HepG2 (cell line): Measurements from ENCODE around the gene ADGRF4. TPM values are rescaled to one million over a fixed set of nuclear protein-coding genes. Genes with fewer than 3 reads are reported as not detected.

Experiments
- ATAC-seq: fragments of 200-7000 bp; cut with Tn5 transposase; 3 replicates; pipeline ENCODE4 v1.9.1; 2020; ENCODE audit warnings: mild to moderate bottlenecking, moderate library complexity
- BruUV-seq: library from RNA; stranded (reverse); fragments of 400-500 nt; replicated peaks from 2 replicates; lab custom pipeline; 2021; lab: Mats Ljungman, UMichigan
- CTCF ChIA-PET: fragments of 300-600 bp; formaldehyde crosslinking; extraction: SDS; loops from one replicate; lab custom pipeline; 2021; ENCODE audit warnings: low total read pairs, inconsistent platforms, low intra/inter-chr PET ratio; lab: Yijun Ruan, JAX
- POLR2A ChIA-PET: fragments of 350-600 bp; sonication (Branson Sonifier 250); formaldehyde crosslinking; loops from one replicate; lab custom pipeline; 2020; ENCODE audit warnings: antibody characterized with exemption, inconsistent platforms; lab: Yijun Ruan, JAX
- DNase-seq: peaks from one replicate; pipeline ENCODE4 v3.0.0-alpha.2; 2015; ENCODE audit warnings: low spot score
- FAIRE-seq: peaks from 3 replicates; lab custom pipeline; 2011; peaks lifted over from hg19 to GRCh38; lab: Jason Lieb, UNC
- H2AFZ ChIP-seq: one replicate; pipeline ENCODE4 v1.6.1; 2011; ENCODE audit warnings: low read length, inconsistent platforms
- H3K27ac ChIP-seq: fragments of 300-600 bp; 3 replicates; pipeline ENCODE4 v1.8.0; 2011; ENCODE audit warnings: mixed run types, mild to moderate bottlenecking, mixed read lengths, low read length, inconsistent platforms; ENCODE audit not compliant: insufficient read depth; ENCODE audit errors: extremely low read length
- H3K27me3 ChIP-seq, 2 experiments: fragments of 200-600 bp in 1 of 2; 2 replicates in 1 of 2; 3 replicates in 1 of 2; pipeline versions ENCODE4 v1.6.0 to v1.8.0; 2011; ENCODE audit warnings: low read length in 2 of 2, mild to moderate bottlenecking in 2 of 2, moderate library complexity in 2 of 2, inconsistent platforms in 1 of 2; ENCODE audit not compliant: insufficient read depth in 2 of 2, control insufficient read depth in 1 of 2
- H3K36me3 ChIP-seq, 2 experiments: fragments of 200-600 bp in 1 of 2; replicated peaks in 1 of 2; 2 replicates in 1 of 2; 3 replicates in 1 of 2; pipeline versions ENCODE4 v1.5.1 to v1.8.0; 2011; ENCODE audit warnings: low read length in 2 of 2, inconsistent platforms in 1 of 2; ENCODE audit not compliant: insufficient read depth in 2 of 2, control insufficient read depth in 1 of 2
- H3K4me1 ChIP-seq: 2 replicates; pipeline ENCODE4 v1.5.1; 2012; ENCODE audit warnings: low read length, inconsistent platforms; ENCODE audit not compliant: insufficient read depth
- H3K4me2 ChIP-seq: 2 replicates; pipeline ENCODE4 v1.6.0; 2011; ENCODE audit warnings: low read depth, low read length, inconsistent platforms
- H3K4me3 ChIP-seq, 3 experiments: fragments of 200-600 bp in 1 of 3; sonication (generic), shearing (Covaris generic) in 1 of 3; replicated peaks in 1 of 3; 2 replicates each; pipeline ENCODE4 v1.5.1; 2011 to 2016; ENCODE audit warnings: low read length in 3 of 3, inconsistent platforms in 2 of 3, low read depth in 2 of 3, mild to moderate bottlenecking in 2 of 3, control low read depth in 1 of 3, mixed read lengths in 1 of 3; ENCODE audit not compliant: insufficient read depth in 1 of 3
- H3K79me2 ChIP-seq: one replicate; pipeline ENCODE4 v1.6.1; 2011; ENCODE audit warnings: low read length, inconsistent platforms; ENCODE audit not compliant: insufficient read depth
- H3K9ac ChIP-seq: 2 replicates; pipeline ENCODE4 v1.6.0; 2011; ENCODE audit warnings: mild to moderate bottlenecking, low read depth, low read length, inconsistent platforms; ENCODE audit not compliant: insufficient read depth
- H3K9me3 ChIP-seq: 2 replicates; pipeline ENCODE4 v1.5.1; 2012; ENCODE audit warnings: mild to moderate bottlenecking, low read length
- H4K20me1 ChIP-seq: 2 replicates; pipeline ENCODE4 v1.6.0; 2011; ENCODE audit warnings: inconsistent platforms, mild to moderate bottlenecking, low read length, moderate library complexity; ENCODE audit not compliant: insufficient read depth
- ATF7 ChIP-seq, 2 experiments: fragments of 450-650 bp in 1 of 2; sonication (generic) in 1 of 2; formaldehyde crosslinking in 1 of 2; IDR thresholded peaks; 2 replicates each; pipeline versions ENCODE4 v1.4.0 to v1.6.1; 2016 to 2020; ENCODE audit warnings: antibody characterized with exemption in 1 of 2, mild to moderate bottlenecking in 1 of 2, missing genetic modification reagents in 1 of 2
- FOXA3 ChIP-seq: IDR thresholded peaks from 2 replicates; pipeline ENCODE4 v1.6.1; 2016; ENCODE audit warnings: missing genetic modification reagents, missing compliant biosample characterization
- HHEX ChIP-seq: IDR thresholded peaks from 2 replicates; pipeline ENCODE4 v1.6.1; 2016; ENCODE audit warnings: control low read depth
- HIVEP1 ChIP-seq: sonication (generic); formaldehyde crosslinking; IDR thresholded peaks from 2 replicates; pipeline ENCODE4 v1.4.0; 2020; ENCODE audit warnings: mild to moderate bottlenecking, missing genetic modification reagents
- ISL2 ChIP-seq: sonication (generic); formaldehyde crosslinking; IDR thresholded peaks from 2 replicates; pipeline ENCODE4 v1.5.0; 2020; ENCODE audit warnings: missing genetic modification reagents
- MTF2 ChIP-seq: sonication (generic); formaldehyde crosslinking; IDR thresholded peaks from 2 replicates; pipeline ENCODE4 v1.5.0; 2020; ENCODE audit warnings: missing genetic modification reagents, borderline replicate concordance
- SP140L ChIP-seq: sonication (generic); formaldehyde crosslinking; IDR thresholded peaks from 2 replicates; pipeline ENCODE4 v1.4.0; 2020; ENCODE audit warnings: missing genetic modification reagents, borderline replicate concordance
- SP2 ChIP-seq: sonication (generic); formaldehyde crosslinking; IDR thresholded peaks from 2 replicates; pipeline ENCODE4 v1.5.1; 2020; ENCODE audit warnings: mild to moderate bottlenecking, missing genetic modification reagents
- ZFYVE20 ChIP-seq: sonication (generic); formaldehyde crosslinking; IDR thresholded peaks from 2 replicates; pipeline ENCODE4 v1.8.0; 2023; ENCODE audit warnings: low read depth, mild to moderate bottlenecking, moderate library complexity, missing genetic modification reagents, borderline replicate concordance
- WGBS: methylation state at CpG from one replicate; pipeline ENCODE4 v1.1.6; 2017; ENCODE audit warnings: low lambda C conversion rate; 5-methylcytosine and 5-hydroxymethylcytosine counted together
- in situ Hi-C: cut with HindIII; loops from 2 replicates; pipeline ENCODE4 v1.10.0; 2017; ENCODE audit warnings: low pct_unique_long_range_greater_than_20kb; ENCODE audit not compliant: extremely low pct_ligation_motif_present
- intact Hi-C: fragments of 100-400 bp; cut with micrococcal nuclease; formaldehyde crosslinking; loops from one replicate; pipeline ENCODE4 v1.10.0; 2022; ENCODE audit not compliant: unreplicated experiment
- polyA plus RNA-seq, 8 experiments: library from polyadenylated mRNA; depleted of rRNA in 3 of 8; stranded (reverse) in 7 of 8; unstranded in 1 of 8; fragments of >200 nt; fragmentation: Illumina TruSeq in 4 of 8; extraction: Trizol in 4 of 8; gene quantifications; 2 replicates each; pipeline versions ENCODE4 v1.2.1 to v1.2.3, GENCODE V29; 2011 to 2016; ENCODE audit warnings: low read depth in 4 of 8, missing spikeins in 1 of 8, mixed read lengths in 1 of 8; ENCODE audit not compliant: insufficient read depth in 1 of 8
- total RNA-seq, 5 experiments: library from RNA; depleted of rRNA; stranded (reverse); fragments of >200 nt; fragmentation: Illumina TruSeq; extraction: Trizol; gene quantifications; 2 replicates each; pipeline ENCODE4 v1.2.3, GENCODE V29; 2016; ENCODE audit warnings: low read depth in 1 of 5

Gene ADGRF4
- total and polyA plus RNA-seq, 2 of the 13 experiments (the other 11 are each of a cell fraction or from before 2014, with no cell fraction given), result 0.01 TPM; not detected in 1

- CTCF ChIA-PET, result no interaction called here
Observed at GRCh38 chr6:47759364-47759763, 61.0 kb downstream of the ADGRF4 start.

GRCh38 chr6:47762502-47762901, 64.1 kb downstream of the ADGRF4 start:
- no peaks in the 10 kb centered on the region for H3K4me1 ChIP-seq
- no peak overlapping the region for H3K4me3 ChIP-seq
- FAIRE-seq (no peak), DNase-seq (no peak), ATAC-seq (no peak)
- H3K4me2 ChIP-seq, result no peak overlapping the region
- H3K27ac ChIP-seq, result no peak overlapping the region
- no TSS peak for BruUV-seq
- H4K20me1 ChIP-seq, result no peaks in the 10 kb centered on the region
- H3K27me3 ChIP-seq, result 0 out of 5 replicates have a peak, but pooled peaks cover 0 to 5% of the 10 kb centered on the region in 2 experiments
- no peak overlapping the region for H2AFZ ChIP-seq
- CTCF ChIA-PET, result no interaction called here
- no peaks in the 10 kb centered on the region for H3K9me3 ChIP-seq
- H3K36me3 ChIP-seq, result no peaks in the 10 kb centered on the region
- intact Hi-C loops, result no loop called here
- POLR2A ChIA-PET, result no interaction called here
- TF ChIP-seq SP2 (CRISPR knock-in tag) (no peak), MTF2 (CRISPR knock-in tag) (no peak), SP140L (CRISPR knock-in tag) (no peak), HIVEP1 (CRISPR knock-in tag) (no peak), ISL2 (CRISPR knock-in tag) (no peak), HHEX (CRISPR knock-in tag) (no peak), FOXA3 (CRISPR knock-in tag) (no peak)
- TF ChIP-seq, all 625 proteins: peak for 0
- no peak overlapping the region for H3K9ac ChIP-seq
- 31% methylated on average over 3 of the region's 3 CpGs for WGBS
- in situ Hi-C loops, result no loop called here
- H3K79me2 ChIP-seq, result no peaks in the 10 kb centered on the region

More at GRCh38 chr6:47759364-47759763, 61.0 kb downstream of the ADGRF4 start:
- Histone ChIP-seq H3K27ac (no peak overlapping the region), H3K4me1 (no peaks in the 10 kb centered on the region), H2AFZ (no peak overlapping the region), H3K9ac (no peak overlapping the region), H4K20me1 (no peaks in the 10 kb centered on the region), H3K36me3 (no peaks in the 10 kb centered on the region), H3K27me3 (peaks cover 0 to 9% of the 10 kb centered on the region in 2 experiments; a peak in 1 of 5 replicates), H3K9me3 (no peaks in the 10 kb centered on the region), H3K4me3 (no peak overlapping the region), H3K79me2 (no peaks in the 10 kb centered on the region), H3K4me2 (no peak overlapping the region)
- FAIRE-seq (no peak), DNase-seq (no peak), ATAC-seq (no peak)
- intact Hi-C loops (no loop called here), in situ Hi-C loops (no loop called here)
- POLR2A ChIA-PET, result no interaction called here
- 0% methylated on average over 1 of the region's 1 CpG for WGBS
- TF ChIP-seq ATF7 (IDR thresholded peaks at IDR 0.05), result peak; percentile 52; the same call in 1 of the 2 replicates
- no peak for TF ChIP-seq ATF7 (CRISPR knock-in tag; IDR thresholded peaks at IDR 0.05)
- no peak for TF ChIP-seq ZFYVE20 (CRISPR knock-in tag)
- BruUV-seq, result no TSS peak
